Measurements from ENCODE around the gene HTT. TPM values are rescaled to one million over a fixed set of nuclear protein-coding genes. Genes with fewer than 3 reads are reported as not detected.

HTT gene
- total RNA-seq, 1 experiment from 2014 or later: 18.4 TPM

DNA sequence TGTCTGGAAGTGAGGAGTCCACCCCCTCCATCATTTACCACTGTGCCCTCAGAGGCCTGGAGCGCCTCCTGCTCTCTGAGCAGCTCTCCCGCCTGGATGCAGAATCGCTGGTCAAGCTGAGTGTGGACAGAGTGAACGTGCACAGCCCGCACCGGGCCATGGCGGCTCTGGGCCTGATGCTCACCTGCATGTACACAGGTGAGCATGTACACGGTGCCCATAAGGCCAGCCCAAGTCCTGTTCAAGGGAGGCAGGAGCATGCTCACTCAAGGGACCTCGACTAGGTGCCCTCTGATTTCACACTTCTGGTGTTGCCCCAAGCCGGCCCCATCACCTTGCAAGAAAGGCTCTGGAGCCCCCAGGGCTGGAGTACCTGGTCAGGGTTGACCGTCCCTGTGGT lies 161.1 kb downstream of the HTT start:
- Histone ChIP-seq H4K20me1 (ENCODE audit: low read length) (no peaks in the 10 kb centered on the region), H3K36me3 (ENCODE audit: low read depth, low read length) (no peaks in the 10 kb centered on the region), H3K4me1 (ENCODE audit: insufficient read depth, low read length) (no peaks in the 10 kb centered on the region), H3K9me2 (replicated peaks; ENCODE audit: low read length) (no peaks in the 10 kb centered on the region), H3K79me2 (ENCODE audit: low read length) (no peaks in the 10 kb centered on the region), H2AFZ (ENCODE audit: low read length) (no peak overlapping the region), H3K9ac (ENCODE audit: low read length) (no peak overlapping the region), H3K27me3 (ENCODE audit: low read length) (no peaks in the 10 kb centered on the region), H3F3A (ENCODE audit: low read length, unreplicated experiment) (no peaks in the 10 kb centered on the region), H3K27ac (ENCODE audit: low read length) (no peak overlapping the region), H3K4me3 (ENCODE audit: low read length) (no peak overlapping the region), H3K9me3 (ENCODE audit: low read length) (no peaks in the 10 kb centered on the region), H3K4me2 (ENCODE audit: low read length) (no peak overlapping the region)
- no peak for TF ChIP-seq EZH2phosphoT487 (IDR thresholded peaks at IDR 0.05; ENCODE audit: borderline replicate concordance, low read length)
- no peak for TF ChIP-seq EZH2 (IDR thresholded peaks at IDR 0.05; ENCODE audit: low read length, unreplicated experiment)
- TF ChIP-seq, protein P1, sequence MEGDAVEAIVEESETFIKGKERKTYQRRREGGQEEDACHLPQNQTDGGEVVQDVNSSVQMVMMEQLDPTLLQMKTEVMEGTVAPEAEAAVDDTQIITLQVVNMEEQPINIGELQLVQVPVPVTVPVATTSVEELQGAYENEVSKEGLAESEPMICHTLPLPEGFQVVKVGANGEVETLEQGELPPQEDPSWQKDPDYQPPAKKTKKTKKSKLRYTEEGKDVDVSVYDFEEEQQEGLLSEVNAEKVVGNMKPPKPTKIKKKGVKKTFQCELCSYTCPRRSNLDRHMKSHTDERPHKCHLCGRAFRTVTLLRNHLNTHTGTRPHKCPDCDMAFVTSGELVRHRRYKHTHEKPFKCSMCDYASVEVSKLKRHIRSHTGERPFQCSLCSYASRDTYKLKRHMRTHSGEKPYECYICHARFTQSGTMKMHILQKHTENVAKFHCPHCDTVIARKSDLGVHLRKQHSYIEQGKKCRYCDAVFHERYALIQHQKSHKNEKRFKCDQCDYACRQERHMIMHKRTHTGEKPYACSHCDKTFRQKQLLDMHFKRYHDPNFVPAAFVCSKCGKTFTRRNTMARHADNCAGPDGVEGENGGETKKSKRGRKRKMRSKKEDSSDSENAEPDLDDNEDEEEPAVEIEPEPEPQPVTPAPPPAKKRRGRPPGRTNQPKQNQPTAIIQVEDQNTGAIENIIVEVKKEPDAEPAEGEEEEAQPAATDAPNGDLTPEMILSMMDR (conservative IDR thresholded peaks at IDR 0.05; ENCODE audit: low read depth, low read length): no peak
- no peak for DNase-seq
- no TSS peak for BruUV-seq (replicated peaks)
- intact Hi-C loops (cut with micrococcal nuclease): no loop called here
- POLR2A ChIA-PET (ENCODE audit: unreplicated experiment): no interaction called here
- no peak for ATAC-seq
- CTCF ChIA-PET: no interaction called here

DNA sequence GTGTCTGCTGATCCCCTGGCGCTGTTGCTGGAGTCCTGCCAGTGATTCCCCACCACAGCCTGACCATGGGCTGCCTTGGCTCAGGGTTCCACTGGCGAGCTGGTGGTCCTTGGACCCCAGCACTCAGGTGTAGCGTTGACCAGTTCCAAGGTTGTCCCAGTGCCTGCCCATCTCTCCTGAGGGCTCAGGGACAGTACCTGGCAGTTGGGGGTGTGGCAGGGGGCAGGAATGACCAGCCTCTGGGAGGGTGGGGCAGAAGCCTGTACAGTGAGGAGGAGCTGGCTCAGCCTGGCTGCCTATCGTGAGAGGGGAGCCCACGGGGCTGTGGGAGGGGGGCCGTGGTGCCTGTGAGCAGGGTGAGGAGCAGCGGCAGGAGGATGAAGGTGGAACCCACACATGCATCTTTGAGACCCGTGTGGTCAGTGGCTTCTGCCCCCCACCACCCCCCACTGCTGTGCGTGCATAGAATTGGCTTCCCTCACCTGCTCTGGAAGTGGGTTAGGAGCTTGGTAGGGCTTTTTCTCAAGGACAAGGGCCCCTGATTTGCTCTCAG lies 161.9 kb downstream of the HTT start:
- H3K9me3 ChIP-seq (ENCODE audit: low read length): no peaks in the 10 kb centered on the region
- no peaks in the 10 kb centered on the region for H3K79me2 ChIP-seq (ENCODE audit: low read length)
- no peak overlapping the region for H3K4me3 ChIP-seq (ENCODE audit: low read length)
- H2AFZ ChIP-seq (ENCODE audit: low read length): no peak overlapping the region
- TF ChIP-seq EZH2 (IDR thresholded peaks at IDR 0.05; ENCODE audit: low read length, unreplicated experiment) (no peak), EZH2phosphoT487 (IDR thresholded peaks at IDR 0.05; ENCODE audit: borderline replicate concordance, low read length) (no peak)
- TF ChIP-seq, protein P1 (conservative IDR thresholded peaks at IDR 0.05; ENCODE audit: low read depth, low read length): no peak
- no peaks in the 10 kb centered on the region for H3K9me2 ChIP-seq (replicated peaks; ENCODE audit: low read length)
- H3F3A ChIP-seq (ENCODE audit: low read length, unreplicated experiment): no peaks in the 10 kb centered on the region
- POLR2A ChIA-PET (ENCODE audit: unreplicated experiment): no interaction called here
- no peaks in the 10 kb centered on the region for H3K4me1 ChIP-seq (ENCODE audit: insufficient read depth, low read length)
- no peak overlapping the region for H3K4me2 ChIP-seq (ENCODE audit: low read length)
- H3K27ac ChIP-seq (ENCODE audit: low read length): no peak overlapping the region
- no peak overlapping the region for H3K9ac ChIP-seq (ENCODE audit: low read length)
- intact Hi-C loops (cut with micrococcal nuclease): no loop called here
- BruUV-seq (replicated peaks): no TSS peak
- CTCF ChIA-PET: no interaction called here
- no peaks in the 10 kb centered on the region for H3K36me3 ChIP-seq (ENCODE audit: low read depth, low read length)
- DNase-seq (no peak), ATAC-seq (no peak)
- H3K27me3 ChIP-seq (ENCODE audit: low read length): no peaks in the 10 kb centered on the region
- H4K20me1 ChIP-seq (ENCODE audit: low read length): no peaks in the 10 kb centered on the region

DNA sequence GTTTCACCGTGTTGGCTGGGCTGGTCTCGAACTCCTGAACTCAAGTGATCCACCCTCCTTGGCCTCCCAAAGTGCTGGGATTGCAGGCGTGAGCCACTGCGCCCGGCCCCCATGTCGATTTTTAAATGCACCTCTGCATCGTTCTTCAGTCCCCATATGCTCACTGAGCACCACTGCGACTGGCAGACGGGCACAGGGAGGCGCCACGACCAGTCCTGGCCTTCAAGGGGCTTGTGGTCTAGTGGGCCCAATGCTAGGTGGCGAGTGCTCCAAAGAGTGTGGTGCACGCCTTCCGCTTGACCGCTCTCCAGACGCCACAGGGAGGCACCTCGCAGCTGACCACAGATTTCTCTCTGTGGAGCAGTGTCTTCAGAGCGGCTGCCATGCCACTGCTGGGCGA lies 162.8 kb downstream of the HTT start:
- no peaks in the 10 kb centered on the region for H3K4me1 ChIP-seq (ENCODE audit: insufficient read depth, low read length)
- no TSS peak for BruUV-seq (replicated peaks)
- H3K4me2 ChIP-seq (ENCODE audit: low read length): no peak overlapping the region
- H3K4me3 ChIP-seq (ENCODE audit: low read length): no peak overlapping the region
- ATAC-seq (no peak), DNase-seq (no peak)
- H4K20me1 ChIP-seq (ENCODE audit: low read length): no peaks in the 10 kb centered on the region
- no peak overlapping the region for H3K9ac ChIP-seq (ENCODE audit: low read length)
- no peaks in the 10 kb centered on the region for H3K9me2 ChIP-seq (replicated peaks; ENCODE audit: low read length)
- ChIA-PET CTCF (no interaction called here), POLR2A (ENCODE audit: unreplicated experiment) (no interaction called here)
- H3K9me3 ChIP-seq (ENCODE audit: low read length): no peaks in the 10 kb centered on the region
- no peaks in the 10 kb centered on the region for H3K79me2 ChIP-seq (ENCODE audit: low read length)
- no peak overlapping the region for H3K27ac ChIP-seq (ENCODE audit: low read length)
- H3F3A ChIP-seq (ENCODE audit: low read length, unreplicated experiment): no peaks in the 10 kb centered on the region
- no peak overlapping the region for H2AFZ ChIP-seq (ENCODE audit: low read length)
- TF ChIP-seq, protein P1 (conservative IDR thresholded peaks at IDR 0.05; ENCODE audit: low read depth, low read length): no peak
- TF ChIP-seq EZH2 (IDR thresholded peaks at IDR 0.05; ENCODE audit: low read length, unreplicated experiment) (no peak), EZH2phosphoT487 (IDR thresholded peaks at IDR 0.05; ENCODE audit: borderline replicate concordance, low read length) (no peak)
- no peaks in the 10 kb centered on the region for H3K36me3 ChIP-seq (ENCODE audit: low read depth, low read length)
- intact Hi-C loops (cut with micrococcal nuclease): no loop called here
- no peaks in the 10 kb centered on the region for H3K27me3 ChIP-seq (ENCODE audit: low read length)
